Neural cell (in vitro differentiated cells): Measurements from ENCODE around the gene RENBP. TPM values are rescaled to one million over a fixed set of nuclear protein-coding genes. Genes with fewer than 3 reads are reported as not detected.

Source experiments
- H2AFZ ChIP-seq: fragments of 200-600, 300-800 bp; sonication (generic), shearing (Covaris generic); 2 replicates; pipeline ENCODE4 v1.6.0; 2014; ENCODE audit warnings: low read depth, mild to moderate bottlenecking, antibody characterized with exemption, low read length, moderate library complexity
- H3F3A ChIP-seq: fragments of 200-600 bp; shearing (Covaris generic); 2 replicates; pipeline ENCODE4 v1.6.1; 2016; ENCODE audit warnings: mild to moderate bottlenecking, moderate library complexity, mixed read lengths, antibody characterized with exemption, low read length; ENCODE audit not compliant: insufficient read depth, poor library complexity, severe bottlenecking
- H3K27ac ChIP-seq: fragments of 200-600, 300-800 bp; sonication (generic), shearing (Covaris generic); 2 replicates; pipeline ENCODE4 v1.5.1; 2014; ENCODE audit warnings: mild to moderate bottlenecking, low read length, moderate library complexity
- H3K27me3 ChIP-seq: fragments of 300-800, 200-600 bp; sonication (generic), shearing (Covaris generic); 2 replicates; pipeline ENCODE4 v1.6.0; 2014; ENCODE audit warnings: mild to moderate bottlenecking, low read depth, low read length, moderate library complexity; ENCODE audit not compliant: insufficient read depth
- H3K36me3 ChIP-seq: fragments of 300-800, 200-600 bp; sonication (generic), shearing (Covaris generic); 2 replicates; pipeline ENCODE4 v1.5.1; 2014; ENCODE audit warnings: mild to moderate bottlenecking, antibody characterized with exemption, low read length, moderate library complexity; ENCODE audit not compliant: insufficient read depth
- H3K4me2 ChIP-seq: fragments of 300-800, 200-600 bp; sonication (generic), shearing (Covaris generic); 2 replicates; pipeline ENCODE4 v1.6.0; 2014; ENCODE audit warnings: mild to moderate bottlenecking, low read length
- H3K4me3 ChIP-seq: fragments of 300-800, 200-600 bp; sonication (generic), shearing (Covaris generic); 2 replicates; pipeline ENCODE4 v1.5.1; 2014; ENCODE audit warnings: mild to moderate bottlenecking, low read length, moderate library complexity
- H3K79me2 ChIP-seq: fragments of 200-600 bp; shearing (Covaris generic); replicated peaks from 2 replicates; pipeline ENCODE4 v1.6.0; 2014; ENCODE audit warnings: mild to moderate bottlenecking, low read length, moderate library complexity; ENCODE audit not compliant: insufficient read depth
- H3K9ac ChIP-seq: fragments of 300-800, 200-600 bp; sonication (generic), shearing (Covaris generic); 2 replicates; pipeline ENCODE4 v1.6.1; 2016; ENCODE audit warnings: mild to moderate bottlenecking, low read length, mixed read lengths
- H3K9me2 ChIP-seq: fragments of 200-600 bp; shearing (Covaris generic); 2 replicates; pipeline ENCODE4 v1.6.1; 2016; ENCODE audit warnings: mild to moderate bottlenecking, low read length, mixed read lengths; ENCODE audit not compliant: insufficient read depth
- H3K9me3 ChIP-seq: fragments of 200-600, 300-800 bp; sonication (generic), shearing (Covaris generic); 2 replicates; pipeline ENCODE4 v1.6.1; 2016; ENCODE audit warnings: mild to moderate bottlenecking, mixed run types, low read length, moderate library complexity, mixed read lengths
- H4K20me1 ChIP-seq: fragments of 200-600 bp; shearing (Covaris generic); 2 replicates; pipeline ENCODE4 v1.6.1; 2016; ENCODE audit warnings: mild to moderate bottlenecking, mixed run types; ENCODE audit not compliant: insufficient read depth
- CTCF ChIP-seq: fragments of 450-650 bp; IDR thresholded peaks from 2 replicates; pipeline ENCODE4 v1.5.1; 2014; ENCODE audit warnings: antibody characterized with exemption, mild to moderate bottlenecking, moderate library complexity; ENCODE audit not compliant: poor library complexity, severe bottlenecking
- EP300 ChIP-seq: fragments of 450-650 bp; conservative IDR thresholded peaks from 2 replicates; pipeline ENCODE4 v1.6.1; 2014; ENCODE audit warnings: antibody characterized with exemption, mild to moderate bottlenecking, moderate library complexity; ENCODE audit not compliant: poor library complexity, severe bottlenecking
- EZH2 ChIP-seq: fragments of 200-600, 300-800 bp; shearing (Covaris generic), sonication (generic); IDR thresholded peaks from 2 replicates; pipeline ENCODE4 v1.6.1; 2014; ENCODE audit warnings: antibody characterized with exemption, low read length, borderline replicate concordance, mild to moderate bottlenecking; ENCODE audit not compliant: insufficient read depth, poor library complexity, severe bottlenecking
- MXI1 ChIP-seq: fragments of 450-650 bp; conservative IDR thresholded peaks from 2 replicates; pipeline ENCODE4 v1.6.1; 2014; ENCODE audit warnings: antibody characterized with exemption, mild to moderate bottlenecking; ENCODE audit not compliant: poor library complexity, severe bottlenecking
- POLR2AphosphoS5 ChIP-seq: IDR thresholded peaks from 2 replicates; pipeline ENCODE4 v1.6.1; 2012
- RAD21 ChIP-seq: fragments of 450-650 bp; conservative IDR thresholded peaks from 2 replicates; pipeline ENCODE4 v1.6.1; 2014; ENCODE audit warnings: antibody characterized with exemption, mild to moderate bottlenecking, moderate library complexity
- REST ChIP-seq: IDR thresholded peaks from 2 replicates; pipeline ENCODE4 v1.6.1; 2012; ENCODE audit warnings: borderline replicate concordance
- SMC3 ChIP-seq: fragments of 450-650 bp; conservative IDR thresholded peaks from 2 replicates; pipeline ENCODE4 v1.6.1; 2014; ENCODE audit warnings: antibody characterized with exemption, mild to moderate bottlenecking, moderate library complexity; ENCODE audit not compliant: poor library complexity
- TAF1 ChIP-seq: IDR thresholded peaks from 2 replicates; pipeline ENCODE4 v1.6.1; 2012; ENCODE audit warnings: low read depth
- polyA plus RNA-seq: library from polyadenylated mRNA; depleted of rRNA; stranded (reverse); fragments of >200 nt; gene quantifications from 2 replicates; pipeline ENCODE4 v1.2.3, GENCODE V29; 2014

RENBP gene
- polyA plus RNA-seq, 1 donor from 2014 or later: 0.89 TPM

DNA sequence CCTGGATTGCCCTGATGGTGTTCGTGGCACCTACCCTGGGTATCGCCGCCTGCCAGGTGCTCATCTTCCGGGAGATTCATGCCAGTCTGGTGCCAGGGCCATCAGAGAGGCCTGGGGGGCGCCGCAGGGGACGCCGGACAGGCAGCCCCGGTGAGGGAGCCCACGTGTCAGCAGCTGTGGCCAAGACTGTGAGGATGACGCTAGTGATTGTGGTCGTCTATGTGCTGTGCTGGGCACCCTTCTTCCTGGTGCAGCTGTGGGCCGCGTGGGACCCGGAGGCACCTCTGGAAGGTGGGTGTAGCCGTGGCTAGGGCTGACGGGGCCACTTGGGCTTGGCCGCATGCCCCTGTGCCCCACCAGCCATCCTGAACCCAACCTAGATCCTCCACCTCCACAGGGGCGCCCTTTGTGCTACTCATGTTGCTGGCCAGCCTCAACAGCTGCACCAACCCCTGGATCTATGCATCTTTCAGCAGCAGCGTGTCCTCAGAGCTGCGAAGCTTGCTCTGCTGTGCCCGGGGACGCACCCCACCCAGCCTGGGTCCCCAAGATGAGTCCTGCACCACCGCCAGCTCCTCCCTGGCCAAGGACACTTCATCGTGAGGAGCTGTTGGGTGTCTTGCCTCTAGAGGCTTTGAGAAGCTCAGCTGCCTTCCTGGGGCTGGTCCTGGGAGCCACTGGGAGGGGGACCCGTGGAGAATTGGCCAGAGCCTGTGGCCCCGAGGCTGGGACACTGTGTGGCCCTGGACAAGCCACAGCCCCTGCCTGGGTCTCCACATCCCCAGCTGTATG is 38.1 kb downstream of the RENBP start:
- no peaks in the 10 kb centered on the region for H3K9me3 ChIP-seq
- H3K4me2 ChIP-seq: no peak overlapping the region
- no peak overlapping the region for H2AFZ ChIP-seq
- H3K4me3 ChIP-seq: no peak overlapping the region
- H3K9ac ChIP-seq: no peak overlapping the region
- H3K79me2 ChIP-seq: no peaks in the 10 kb centered on the region
- H3F3A ChIP-seq: no peaks in the 10 kb centered on the region
- H4K20me1 ChIP-seq: no peaks in the 10 kb centered on the region
- no peaks in the 10 kb centered on the region for H3K9me2 ChIP-seq
- no peak overlapping the region for H3K27ac ChIP-seq
- TF ChIP-seq MXI1 (no peak), EP300 (no peak), RAD21 (no peak), POLR2AphosphoS5 (no peak), SMC3 (no peak), REST (no peak), CTCF (no peak), EZH2 (no peak), TAF1 (no peak)
- H3K36me3 ChIP-seq: no peaks in the 10 kb centered on the region
- no peaks in the 10 kb centered on the region for H3K27me3 ChIP-seq

GRCh38 chrX:153905481-153906095 is 38.9 kb downstream of the RENBP start:
- Histone ChIP-seq H3K36me3 (no peaks in the 10 kb centered on the region), H3F3A (no peaks in the 10 kb centered on the region), H3K79me2 (no peaks in the 10 kb centered on the region), H4K20me1 (no peaks in the 10 kb centered on the region), H3K9me3 (no peaks in the 10 kb centered on the region), H2AFZ (no peak overlapping the region), H3K4me3 (no peak overlapping the region), H3K27me3 (no peaks in the 10 kb centered on the region), H3K27ac (no peak overlapping the region), H3K9ac (no peak overlapping the region), H3K9me2 (no peaks in the 10 kb centered on the region), H3K4me2 (no peak overlapping the region)
- TF ChIP-seq RAD21: no peak
- TF ChIP-seq SMC3: no peak
- no peak for TF ChIP-seq CTCF
- TF ChIP-seq MXI1: no peak
- TF ChIP-seq EP300: no peak
- TF ChIP-seq POLR2AphosphoS5: no peak
- TF ChIP-seq EZH2: no peak
